NOMO-1 treated with dmso at 0.1 percent for 144 hours (cell line): ENCODE data around the gene LGI2.

Source experiments
- DNase-seq: peaks from one replicate; lab custom pipeline; 2025; ENCODE audit not compliant: unreplicated experiment; lab: John Stamatoyannopoulos, UW

Gene LGI2

GRCh38 chr4:24968278-24968677, 62.5 kb downstream of the LGI2 start:
- no peak for DNase-seq

- no peak for DNase-seq
These were observed 63.4 kb downstream of the LGI2 start for GRCh38 chr4:24967346-24967745.

GRCh38 chr4:24966076-24966475, 64.7 kb downstream of the LGI2 start:
- DNase-seq: no peak

- DNase-seq: no peak
These were observed 65.1 kb downstream of the LGI2 start for GRCh38 chr4:24965627-24966026.

- DNase-seq: no peak
These were observed 67.5 kb downstream of the LGI2 start for GRCh38 chr4:24963277-24963676.

- no peak for DNase-seq
These were observed 72.9 kb downstream of the LGI2 start for GRCh38 chr4:24957886-24958285.

GRCh38 chr4:24956763-24957162, 74.0 kb downstream of the LGI2 start:
- no peak for DNase-seq

- DNase-seq: no peak
These were observed 74.7 kb downstream of the LGI2 start for GRCh38 chr4:24956091-24956490.

GRCh38 chr4:24952667-24953066, 78.1 kb downstream of the LGI2 start:
- no peak for DNase-seq

- DNase-seq: no peak
These were observed 80.8 kb downstream of the LGI2 start for GRCh38 chr4:24949970-24950369.
